Head of caudate nucleus (tissue), 42 donors: ENCODE data around the gene PSMD8.
"Not testable (repeated sequence)": the region's sequence is repeated elsewhere in the genome, so short reads cannot be mapped to it uniquely, and the experiment has no call there.

Experiments used
- DNase-seq, 42 donors: peaks; one replicate each; pipeline versions ENCODE4 v3.0.0 to v3.0.0-alpha.2; 2020 to 2021; ENCODE audit warnings: mixed read lengths in 7 of 42
- intact Hi-C: fragments of 100-400 bp; cut with DNase I; formaldehyde crosslinking; loops from one replicate; pipeline ENCODE4 v1.15.0; 2022

Gene PSMD8

GRCh38 chr19:38374332-38375097, at the start of gene PSMD8:
PSMD8 (plus strand) TSS chr19:38374571; CDS start chr19:38374602, 31 bp downstream.
- peak; percentile 99 to 100 (median 100) for DNase-seq
- intact Hi-C loops: loop anchor here (1.0 kb wide), 1 partner anchor 38 kb away; no protein-coding TSS in a partner anchor

DNA sequence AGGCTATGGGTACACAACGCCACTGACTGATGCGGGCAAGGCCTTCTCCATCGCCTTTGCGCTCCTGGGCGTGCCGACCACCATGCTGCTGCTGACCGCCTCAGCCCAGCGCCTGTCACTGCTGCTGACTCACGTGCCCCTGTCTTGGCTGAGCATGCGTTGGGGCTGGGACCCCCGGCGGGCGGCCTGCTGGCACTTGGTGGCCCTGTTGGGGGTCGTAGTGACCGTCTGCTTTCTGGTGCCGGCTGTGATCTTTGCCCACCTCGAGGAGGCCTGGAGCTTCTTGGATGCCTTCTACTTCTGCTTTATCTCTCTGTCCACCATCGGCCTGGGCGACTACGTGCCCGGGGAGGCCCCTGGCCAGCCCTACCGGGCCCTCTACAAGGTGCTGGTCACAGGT, 47.8 kb upstream of the PSMD8 start:
- no peak for DNase-seq
- intact Hi-C loops: no loop called here

DNA sequence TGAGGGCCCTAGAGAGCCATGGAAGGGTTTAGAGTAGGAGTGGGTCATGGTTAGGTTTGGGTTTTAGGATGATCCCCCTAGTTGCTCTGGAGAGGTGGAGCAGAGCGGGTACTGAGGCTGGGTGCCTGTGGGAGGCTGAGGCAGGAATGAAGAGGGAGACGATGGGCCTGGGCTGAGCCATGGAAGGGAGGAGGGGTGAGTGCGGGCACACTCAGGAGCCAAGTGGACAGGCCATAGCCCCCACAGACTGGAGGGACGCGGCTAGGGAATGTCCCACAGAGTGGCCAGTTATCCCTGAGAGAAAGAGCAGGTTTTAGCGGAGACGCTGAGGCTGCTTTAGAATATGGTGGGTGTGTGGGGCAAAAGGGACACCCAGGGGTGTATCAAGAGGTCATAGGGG, 44.7 kb upstream of the PSMD8 start:
- intact Hi-C loops: loop anchor here (5.0 to 10.0 kb wide), 3 partner anchors 82 to 185 kb away; no protein-coding TSS in a partner anchor
- DNase-seq: no peak

GRCh38 chr19:38331728-38332127, 42.6 kb upstream of the PSMD8 start:
- intact Hi-C loops: loop anchor here (5.0 to 10.0 kb wide), 3 partner anchors 84 to 187 kb away; no protein-coding TSS in a partner anchor
- no peak for DNase-seq

DNA sequence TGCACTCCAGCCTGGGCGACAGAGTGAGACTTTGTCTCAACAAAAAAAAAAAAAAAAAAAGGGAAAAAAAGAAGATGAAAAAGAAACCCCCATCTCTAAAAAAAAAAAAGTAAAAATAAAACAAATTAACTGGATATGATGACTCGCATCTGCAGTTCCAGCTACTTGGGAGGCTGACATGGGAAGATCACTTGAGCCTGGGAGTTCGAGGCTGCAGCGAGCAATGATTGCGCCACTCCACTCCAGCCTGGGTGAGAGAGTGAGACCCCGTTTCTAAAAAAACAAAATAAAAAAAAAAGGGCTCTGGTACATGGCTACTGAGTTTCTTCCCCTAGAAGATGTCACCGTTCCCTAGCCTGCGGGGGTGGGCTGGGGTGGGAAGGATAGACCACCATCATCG, 41.1 kb upstream of the PSMD8 start:
- intact Hi-C loops: loop anchor here (5.0 to 10.0 kb wide), 3 partner anchors 86 to 188 kb away; no protein-coding TSS in a partner anchor
- DNase-seq: no peak

- intact Hi-C loops: loop anchor here (1.0 to 10.0 kb wide), 2 partner anchors 38 to 191 kb away; partner anchors contain the start of gene PSMD8
- peak; percentile 88 to 99 (median 96) for DNase-seq
Observed at GRCh38 chr19:38335949-38336637, 38.3 kb upstream of the PSMD8 start.

GRCh38 chr19:38336638-38337359, 37.6 kb upstream of the PSMD8 start:
- intact Hi-C loops: loop anchor here (1.0 to 10.0 kb wide), 2 partner anchors 38 to 192 kb away; partner anchors contain the start of gene PSMD8
- peak; percentile 80 to 98 (median 94) for DNase-seq

GRCh38 chr19:38337360-38337653, 37.1 kb upstream of the PSMD8 start:
- intact Hi-C loops: loop anchor here (10.0 kb wide), 1 partner anchor 193 kb away; no protein-coding TSS in a partner anchor
- peak in 1 of 42 donors; percentile 23 for DNase-seq

GRCh38 chr19:38339011-38339410, 35.4 kb upstream of the PSMD8 start:
- intact Hi-C loops: loop anchor here (10.0 kb wide), 1 partner anchor 194 kb away; no protein-coding TSS in a partner anchor
- DNase-seq: not testable (repeated sequence)

GRCh38 chr19:38340927-38341326, 33.4 kb upstream of the PSMD8 start:
- DNase-seq: no peak
- intact Hi-C loops: no loop called here

- no peak for DNase-seq
- intact Hi-C loops: no loop called here
Observed at GRCh38 chr19:38346837-38347236, 27.5 kb upstream of the PSMD8 start.

DNA sequence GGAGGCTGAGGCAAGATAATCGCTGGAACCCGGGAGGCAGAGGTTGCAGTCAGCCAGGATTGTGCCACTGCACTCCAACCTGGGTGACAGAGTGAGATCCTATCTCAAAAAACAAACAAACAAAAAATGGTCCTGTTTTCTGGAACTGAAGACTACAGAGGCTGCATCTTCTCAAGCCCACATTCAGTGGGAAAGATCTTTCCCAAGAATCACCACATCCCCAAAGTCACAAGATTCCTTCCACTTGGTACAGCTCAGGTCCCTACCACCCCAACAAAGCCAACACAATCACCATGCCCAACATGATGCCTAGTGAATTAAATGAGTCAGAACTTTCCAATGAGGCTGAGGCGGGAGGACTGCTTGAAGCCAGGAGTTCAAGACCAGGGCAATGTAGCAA, 23.5 kb upstream of the PSMD8 start:
- no peak for DNase-seq
- intact Hi-C loops: no loop called here

GRCh38 chr19:38351865-38352395, 22.4 kb upstream of the PSMD8 start:
- no peak for DNase-seq
- intact Hi-C loops: no loop called here

GRCh38 chr19:38352611-38353010, 21.8 kb upstream of the PSMD8 start:
- intact Hi-C loops: no loop called here
- DNase-seq: no peak

- intact Hi-C loops: no loop called here
- no peak for DNase-seq
Observed at GRCh38 chr19:38355728-38356725, 18.3 kb upstream of the PSMD8 start.

GRCh38 chr19:38358071-38358470, 16.3 kb upstream of the PSMD8 start:
- no peak for DNase-seq
- intact Hi-C loops: no loop called here

DNA sequence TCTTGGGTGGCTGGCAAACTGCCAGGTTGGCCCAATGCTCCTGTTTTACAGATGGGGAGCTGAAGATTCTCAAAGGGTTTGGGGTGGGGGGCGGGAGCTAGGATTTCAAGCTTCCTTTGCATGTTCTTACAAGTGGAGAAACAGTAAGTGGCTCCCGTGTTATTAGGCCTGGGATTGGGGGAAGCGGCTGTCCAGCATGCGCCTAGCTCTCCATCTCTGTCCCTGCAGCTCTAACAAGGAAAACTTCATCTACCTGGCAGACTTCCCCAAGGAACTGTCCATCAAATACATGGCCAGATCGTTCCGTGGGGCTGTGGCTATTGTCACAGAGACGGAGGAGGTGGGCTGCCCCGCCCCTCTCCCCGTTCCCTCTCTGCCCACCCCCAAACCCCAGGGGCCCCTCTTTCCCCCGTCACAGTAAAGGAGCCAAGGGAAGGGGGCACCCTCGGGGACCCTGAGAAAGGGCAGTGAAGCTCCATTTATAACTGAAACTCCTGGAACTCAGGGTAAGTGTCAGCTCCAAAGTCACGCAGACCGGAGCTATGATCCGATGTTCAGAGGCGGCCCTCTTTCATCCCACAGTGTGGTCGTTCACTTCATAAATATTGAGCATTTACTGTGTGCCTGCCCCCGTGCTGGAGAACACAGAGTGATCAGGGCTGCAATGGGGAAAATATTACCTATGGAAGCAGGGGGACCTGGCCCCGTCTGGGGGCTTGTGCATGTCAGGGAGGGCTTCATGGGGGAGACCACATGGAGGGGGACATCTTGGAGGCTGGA, 14.9 kb upstream of the PSMD8 start:
- intact Hi-C loops: no loop called here

More for the DNA sequence above, 14.9 kb upstream of the PSMD8 start:
- DNase-seq: no peak
